Activated CD4-positive, alpha-beta T cell treated with anti-CD3 and anti-CD28 coated beads for 36 hours (primary cell): ENCODE measurements around the gene TEX54. TPM values are rescaled to one million over a fixed set of nuclear protein-coding genes. Genes with fewer than 3 reads are reported as not detected.
A peak's percentile ranks its signal among the peaks of the same experiment; 100 is the strongest.

Source experiments
- ATAC-seq: fragments of 200-7000 bp; cut with Tn5 transposase; one replicate; pipeline ENCODE4 v1.10.0; 2021; ENCODE audit warnings: mild to moderate bottlenecking, moderate library complexity
- CTCF ChIA-PET: fragments of 350-600 bp; sonication (Branson Sonifier 250); formaldehyde crosslinking; loops from one replicate; lab custom pipeline; 2021; ENCODE audit warnings: antibody characterized with exemption; lab: Charles Lee
- POLR2A ChIA-PET: fragments of 350-600 bp; sonication (Branson Sonifier 250); formaldehyde crosslinking; loops from one replicate; lab custom pipeline; 2021; ENCODE audit warnings: antibody characterized with exemption, inconsistent platforms; lab: Charles Lee
- DNase-seq: peaks from one replicate; pipeline ENCODE4 v3.0.0-alpha.2; 2020
- H3K27ac Mint-ChIP-seq: one replicate; pipeline ENCODE4 v1.8.0; 2021; ENCODE audit warnings: mixed read lengths
- H3K27me3 Mint-ChIP-seq: one replicate; pipeline ENCODE4 v1.8.0; 2021; ENCODE audit warnings: mixed read lengths
- H3K36me3 Mint-ChIP-seq: one replicate; pipeline ENCODE4 v1.8.0; 2021; ENCODE audit warnings: low read depth, mixed read lengths
- H3K4me1 Mint-ChIP-seq: one replicate; pipeline ENCODE4 v1.8.0; 2021; ENCODE audit warnings: mixed read lengths
- H3K4me3 Mint-ChIP-seq: one replicate; pipeline ENCODE4 v1.8.0; 2021; ENCODE audit warnings: mild to moderate bottlenecking, moderate library complexity, mixed read lengths
- H3K9me3 Mint-ChIP-seq: one replicate; pipeline ENCODE4 v1.8.0; 2021; ENCODE audit warnings: low read depth, mixed read lengths
- intact Hi-C, 2 experiments: fragments of 100-400 bp; cut with DNase I in 1 of 2; cut with micrococcal nuclease in 1 of 2; formaldehyde crosslinking; loops; one replicate each; pipeline versions ENCODE4 v1.14.2 to v1.15.1; 2022 to 2024; cut with DNase I, micrococcal nuclease
- total RNA-seq, 2 experiments: library from RNA; stranded (reverse); gene quantifications; one replicate each; pipeline ENCODE4 v1.2.3, GENCODE V29; 2021

The TEX54 gene
- under 1 TPM in 1 of 2 experiments, not detected in 1; 0.42 TPM for total RNA-seq

GRCh38 chr11:62832336-62833234 is at the start of gene TEX54:
TEX54 (minus strand) TSS chr11:62832841.
- Mint-ChIP-seq H3K9me3 (no peaks in the 10 kb centered on the region), H3K36me3 (peaks cover 29% of the 10 kb centered on the region), H3K27me3 (no peaks in the 10 kb centered on the region), H3K27ac (peak within 1 kb of the TSS; percentile 99), H3K4me3 (peak within 1 kb of the TSS; percentile 84), H3K4me1 (peaks cover 43% of the 10 kb centered on the region)
- POLR2A ChIA-PET: interaction anchor here (0.6 to 2.8 kb wide), 15 partner anchors 8 to 293 kb away, joined by 3 to 73 read pairs (median 10); partner anchors contain the start of genes C11orf98, CSKMT, MTA2 and TMEM179B
- peak; percentile 1 for ATAC-seq
- DNase-seq: no peak
- intact Hi-C loops: loop anchor here in 1 of 2 experiments (1.0 to 2.0 kb wide), 7 partner anchors 27 to 242 kb away; partner anchors contain the start of genes NXF1, SLC3A2, TMEM179B and TTC9C
- CTCF ChIA-PET: interaction anchor here (0.6 to 1.2 kb wide), 8 partner anchors 37 to 438 kb away, joined by 3 to 5 read pairs (median 4); partner anchors contain the start of genes MTA2 and ZBTB3

GRCh38 chr11:62882431-62882749 is 49.7 kb upstream of the TEX54 start:
- ATAC-seq: no peak
- peaks cover 52% of the 10 kb centered on the region for H3K4me1 Mint-ChIP-seq
- DNase-seq: no peak

DNA sequence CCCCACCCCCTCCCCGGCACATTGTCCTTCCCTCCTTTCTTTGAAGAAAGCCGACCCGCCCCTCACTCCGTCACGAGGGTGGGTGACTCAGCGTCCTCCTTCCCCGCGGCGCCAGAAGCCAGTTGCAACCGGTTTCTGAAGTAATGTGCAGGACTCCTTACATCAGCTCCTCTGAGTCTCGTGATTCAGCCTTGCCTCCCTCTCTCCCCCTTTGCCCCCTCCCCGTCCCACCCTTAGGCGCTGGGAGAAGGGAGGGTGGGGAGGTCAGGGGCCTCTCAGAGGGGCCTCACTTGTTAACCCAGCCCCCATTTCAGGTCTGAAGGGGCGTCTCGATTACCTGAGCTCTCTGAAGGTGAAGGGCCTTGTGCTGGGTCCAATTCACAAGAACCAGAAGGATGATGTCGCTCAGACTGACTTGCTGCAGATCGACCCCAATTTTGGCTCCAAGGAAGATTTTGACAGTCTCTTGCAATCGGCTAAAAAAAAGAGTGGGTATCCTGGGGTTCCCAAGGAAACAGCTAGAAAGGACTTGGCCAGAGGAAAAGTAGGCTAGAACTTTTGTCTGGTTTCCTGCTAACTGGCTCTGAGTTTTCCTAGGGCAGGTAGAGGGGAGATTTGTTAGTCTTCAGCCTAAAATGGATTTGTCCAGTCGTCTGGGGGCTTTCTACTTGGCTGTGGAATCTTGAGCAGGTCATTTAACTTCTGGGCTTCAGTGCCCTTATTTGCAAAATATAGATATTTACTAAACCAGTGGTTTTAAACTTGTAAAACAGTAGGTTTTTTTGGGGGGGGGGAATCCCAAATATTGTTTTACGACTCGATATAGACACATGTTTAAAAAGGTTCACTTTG is 49.2 kb upstream of the TEX54 start:
- POLR2A ChIA-PET: interaction anchor here (0.6 to 6.1 kb wide), 21 partner anchors 8 to 330 kb away, joined by 3 to 71 read pairs (median 5); partner anchors contain the start of genes C11orf98, EEF1G, HNRNPUL2 and MTA2
- intact Hi-C loops: loop anchor here (1.0 to 10.0 kb wide), 19 partner anchors 26 to 1423 kb away; partner anchors contain the start of genes HNRNPUL2 (in 2 of the 2), NXF1 (in 2 of the 2), ATL3 (in 1 of the 2) and CATSPERZ (in 1 of the 2)
- no peaks in the 10 kb centered on the region for H3K27me3 Mint-ChIP-seq
- peak; percentile 65 for ATAC-seq
- peak overlapping the region; percentile 100 for H3K27ac Mint-ChIP-seq
- peak; percentile 98 for DNase-seq
- H3K4me3 Mint-ChIP-seq: peak overlapping the region; percentile 99
- no peaks in the 10 kb centered on the region for H3K9me3 Mint-ChIP-seq
- CTCF ChIA-PET: interaction anchor here (0.6 to 2.6 kb wide), 16 partner anchors 8 to 457 kb away, joined by 3 to 17 read pairs (median 4); partner anchors contain the start of genes EEF1G, LBHD1, TAF6L and TMEM179B
- peaks cover 48% of the 10 kb centered on the region for H3K4me1 Mint-ChIP-seq
- peaks cover 82% of the 10 kb centered on the region for H3K36me3 Mint-ChIP-seq

More at GRCh38 chr11:62882431-62882749, 49.7 kb upstream of the TEX54 start:
- ChIA-PET CTCF (interaction anchor here (1.1 to 2.6 kb wide), 10 partner anchors 8 to 113 kb away, joined by 3 to 17 read pairs (median 4); partner anchors contain the start of gene TAF6L), POLR2A (interaction anchor here (1.4 to 6.1 kb wide), 3 partner anchors 27 to 281 kb away, joined by 4 to 71 read pairs (median 65); partner anchors contain the start of genes MTA2 and WDR74)
- intact Hi-C loops: loop anchor here in 1 of 2 experiments (10.0 kb wide), 3 partner anchors 458 to 1422 kb away; partner anchors contain the start of genes CATSPERZ, ESRRA and STIP1
- Mint-ChIP-seq H3K27ac (peak overlapping the region; percentile 100), H3K9me3 (no peaks in the 10 kb centered on the region), H3K27me3 (no peaks in the 10 kb centered on the region), H3K4me3 (peak overlapping the region; percentile 99), H3K36me3 (peaks cover 82% of the 10 kb centered on the region)

DNA sequence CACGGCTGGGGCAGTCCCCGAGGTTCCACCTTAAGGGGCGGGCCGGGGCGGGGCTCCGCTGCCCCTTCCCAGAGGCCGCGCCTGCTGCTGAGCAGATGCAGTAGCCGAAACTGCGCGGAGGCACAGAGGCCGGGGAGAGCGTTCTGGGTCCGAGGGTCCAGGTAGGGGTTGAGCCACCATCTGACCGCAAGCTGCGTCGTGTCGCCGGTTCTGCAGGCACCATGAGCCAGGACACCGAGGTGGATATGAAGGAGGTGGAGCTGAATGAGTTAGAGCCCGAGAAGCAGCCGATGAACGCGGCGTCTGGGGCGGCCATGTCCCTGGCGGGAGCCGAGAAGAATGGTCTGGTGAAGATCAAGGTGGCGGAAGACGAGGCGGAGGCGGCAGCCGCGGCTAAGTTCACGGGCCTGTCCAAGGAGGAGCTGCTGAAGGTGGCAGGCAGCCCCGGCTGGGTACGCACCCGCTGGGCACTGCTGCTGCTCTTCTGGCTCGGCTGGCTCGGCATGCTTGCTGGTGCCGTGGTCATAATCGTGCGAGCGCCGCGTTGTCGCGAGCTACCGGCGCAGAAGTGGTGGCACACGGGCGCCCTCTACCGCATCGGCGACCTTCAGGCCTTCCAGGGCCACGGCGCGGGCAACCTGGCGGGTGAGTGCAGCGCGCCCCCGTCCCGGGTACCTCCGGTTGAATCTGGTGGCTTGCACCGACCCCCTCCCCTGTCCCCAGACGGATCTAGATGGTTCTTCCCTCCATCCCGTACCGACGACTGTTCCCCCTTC is 48.4 kb upstream of the TEX54 start, which contains the start of gene SLC3A2:
TSS of gene SLC3A2 (plus strand) at position 94 of the 776 bp plus-strand sequence. CDS start at position 222, 128 bp downstream.
- Mint-ChIP-seq H3K27ac (peak within 1 kb of the TSS; percentile 100), H3K4me3 (peak within 1 kb of the TSS; percentile 99), H3K4me1 (peaks cover 44% of the 10 kb centered on the region), H3K36me3 (peaks cover 77% of the 10 kb centered on the region), H3K9me3 (no peaks in the 10 kb centered on the region), H3K27me3 (no peaks in the 10 kb centered on the region)
- CTCF ChIA-PET: interaction anchor here (0.6 to 2.6 kb wide), 16 partner anchors 8 to 456 kb away, joined by 3 to 17 read pairs (median 4); partner anchors contain the start of genes EEF1G, LBHD1, TMEM179B and UQCC3
- intact Hi-C loops: loop anchor here (1.0 to 10.0 kb wide), 23 partner anchors 25 to 1424 kb away; partner anchors contain the start of genes HNRNPUL2 (in 2 of the 2), NXF1 (in 2 of the 2), TMEM179B (in 2 of the 2) and ATL3 (in 1 of the 2)
- POLR2A ChIA-PET: interaction anchor here (0.5 to 6.1 kb wide), 22 partner anchors 9 to 329 kb away, joined by 3 to 71 read pairs (median 4); partner anchors contain the start of genes C11orf98, EEF1G, HNRNPUL2 and MTA2
- ATAC-seq (peak; percentile 75), DNase-seq (peak; percentile 94)

DNA sequence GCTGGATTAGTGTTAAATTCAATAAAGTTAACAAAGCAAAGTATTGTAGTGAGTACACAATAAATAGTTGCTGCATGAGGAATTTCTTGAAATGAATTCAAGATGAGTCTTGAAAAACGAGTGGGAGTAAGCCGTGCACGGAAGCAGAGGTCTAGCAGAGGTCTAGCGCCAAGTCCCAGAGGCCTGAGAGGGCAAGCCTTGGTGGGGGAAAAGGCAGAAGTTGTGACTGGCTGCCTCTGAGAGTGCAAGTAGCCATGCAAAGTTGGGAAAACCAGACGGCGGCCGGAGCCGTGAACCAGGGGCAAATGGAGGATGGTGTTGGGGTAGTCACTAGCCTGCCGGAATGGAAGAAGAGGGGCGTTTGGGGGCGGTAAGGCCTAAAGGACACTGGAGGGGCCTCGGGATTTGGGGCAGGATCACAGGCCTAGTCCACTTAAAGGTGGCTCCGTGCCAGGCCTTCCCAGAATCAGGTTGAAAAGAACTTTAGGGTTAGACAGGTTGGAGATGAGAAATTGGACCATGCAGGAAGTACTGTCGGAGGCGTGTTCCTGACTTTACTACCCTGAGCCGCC is 47.7 kb upstream of the TEX54 start:
- Mint-ChIP-seq H3K36me3 (peaks cover 72% of the 10 kb centered on the region), H3K4me1 (peaks cover 39% of the 10 kb centered on the region), H3K27ac (peak overlapping the region; percentile 100), H3K27me3 (no peaks in the 10 kb centered on the region), H3K9me3 (no peaks in the 10 kb centered on the region), H3K4me3 (peak overlapping the region; percentile 99)
- ATAC-seq (peak; percentile 40), DNase-seq (peak; percentile 74)
- POLR2A ChIA-PET: interaction anchor here (1.3 to 6.1 kb wide), 5 partner anchors 10 to 40 kb away, joined by 7 to 71 read pairs (median 13); partner anchors contain the start of gene WDR74
- intact Hi-C loops: loop anchor here (1.0 to 10.0 kb wide), 12 partner anchors 48 to 1424 kb away; partner anchors contain the start of genes ATL3 (in 1 of the 2), CATSPERZ (in 1 of the 2), ESRRA (in 1 of the 2) and NXF1 (in 1 of the 2)
- CTCF ChIA-PET: interaction anchor here (0.8 to 2.1 kb wide), 7 partner anchors 10 to 455 kb away, joined by 3 to 17 read pairs (median 4); partner anchors contain the start of genes LBHD1, TMEM179B and UQCC3

- POLR2A ChIA-PET: interaction anchor here (1.3 to 6.1 kb wide), 2 partner anchors 24 to 38 kb away, joined by 10 to 65 read pairs; no protein-coding TSS in a partner anchor
- intact Hi-C loops: no loop called here
- no peak for ATAC-seq
Measured at GRCh38 chr11:62879235-62879978, 46.8 kb upstream of the TEX54 start.

DNA sequence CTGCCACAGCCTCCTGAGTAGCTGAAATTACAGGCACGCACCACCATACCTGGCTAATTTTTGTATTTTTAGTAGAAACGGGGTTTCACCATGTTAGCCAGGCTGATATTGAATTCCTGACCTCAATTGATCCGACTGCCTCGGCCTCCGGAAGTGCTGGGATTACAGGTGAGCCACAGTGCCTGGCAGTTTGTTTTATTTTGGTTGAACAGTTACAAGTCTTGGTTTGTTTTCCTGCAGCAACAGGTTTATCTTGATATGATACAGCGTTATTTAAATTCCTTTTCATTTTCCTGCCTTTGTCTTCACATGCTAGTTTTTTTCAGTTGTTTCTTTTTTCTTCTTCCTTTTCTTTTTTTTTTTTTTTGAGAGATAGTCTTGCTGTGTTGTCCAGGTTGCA is 44.1 kb upstream of the TEX54 start:
- DNase-seq: no peak
- no peak overlapping the region for H3K27ac Mint-ChIP-seq
- H3K27me3 Mint-ChIP-seq: no peaks in the 10 kb centered on the region
- ChIA-PET POLR2A (no interaction called here), CTCF (no interaction called here)
- peaks cover 14% of the 10 kb centered on the region for H3K4me1 Mint-ChIP-seq
- no peak for ATAC-seq
- peaks cover 48% of the 10 kb centered on the region for H3K36me3 Mint-ChIP-seq
- intact Hi-C loops: no loop called here
- no peak overlapping the region for H3K4me3 Mint-ChIP-seq
- H3K9me3 Mint-ChIP-seq: no peaks in the 10 kb centered on the region

More at GRCh38 chr11:62879235-62879978, 46.8 kb upstream of the TEX54 start:
- no peak for DNase-seq
- peaks cover 33% of the 10 kb centered on the region for H3K4me1 Mint-ChIP-seq
- peak overlapping the region; percentile 100 for H3K27ac Mint-ChIP-seq
- CTCF ChIA-PET: interaction anchor here (0.6 to 1.0 kb wide), 3 partner anchors 11 to 93 kb away, joined by 3 to 4 read pairs (median 3); partner anchors contain the start of gene NXF1
- H3K4me3 Mint-ChIP-seq: peak overlapping the region; percentile 99
- peaks cover 69% of the 10 kb centered on the region for H3K36me3 Mint-ChIP-seq
- H3K27me3 Mint-ChIP-seq: no peaks in the 10 kb centered on the region
- H3K9me3 Mint-ChIP-seq: no peaks in the 10 kb centered on the region

DNA sequence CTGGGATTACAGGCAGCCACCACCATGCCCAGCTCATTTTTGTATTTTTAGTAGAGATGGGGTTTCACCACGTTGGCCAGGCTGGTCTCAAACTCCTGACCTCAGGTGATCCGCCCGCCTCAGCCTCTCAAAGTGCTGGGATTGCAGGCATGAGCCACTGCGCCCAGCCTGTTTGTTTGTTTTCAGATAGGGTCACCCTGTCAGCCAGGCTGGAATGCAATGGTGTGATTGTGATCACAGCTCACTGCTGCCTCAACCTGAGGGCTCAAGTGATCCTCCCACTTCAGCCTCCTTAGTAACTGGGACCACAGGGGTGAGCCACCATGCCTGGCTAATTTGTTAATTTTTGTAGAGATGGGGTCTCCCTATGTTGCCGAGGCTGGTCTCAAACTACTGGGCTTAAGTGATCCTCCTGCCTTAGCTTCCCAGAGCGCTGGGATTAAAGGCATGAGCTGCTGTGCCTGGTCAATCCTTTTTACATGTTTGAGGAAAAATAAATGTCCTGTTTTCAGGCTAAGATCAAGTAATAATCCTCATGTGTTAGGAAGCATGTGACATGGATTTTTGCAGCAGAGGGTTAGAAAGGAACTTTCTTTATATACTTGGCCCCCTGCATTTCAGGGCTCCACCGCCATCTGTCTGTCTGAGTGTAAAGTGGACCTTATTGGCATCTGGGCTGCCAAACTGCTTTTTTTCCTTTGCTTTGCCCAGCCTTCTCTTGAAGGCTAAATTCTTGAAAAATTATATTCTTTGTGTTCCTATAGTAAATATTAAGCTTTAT is 43.2 kb upstream of the TEX54 start:
- no peak overlapping the region for H3K4me3 Mint-ChIP-seq
- no peaks in the 10 kb centered on the region for H3K9me3 Mint-ChIP-seq
- H3K36me3 Mint-ChIP-seq: peaks cover 43% of the 10 kb centered on the region
- ChIA-PET POLR2A (interaction anchor here (1.1 kb wide), 1 partner anchor 20 kb away, joined by 3 read pairs; no protein-coding TSS in a partner anchor), CTCF (interaction anchor here (0.7 to 1.1 kb wide), 3 partner anchors 14 to 440 kb away, joined by 3 to 4 read pairs (median 3); no protein-coding TSS in a partner anchor)
- H3K27ac Mint-ChIP-seq: no peak overlapping the region
- H3K4me1 Mint-ChIP-seq: peaks cover 14% of the 10 kb centered on the region
- ATAC-seq (no peak), DNase-seq (no peak)
- intact Hi-C loops: no loop called here
- H3K27me3 Mint-ChIP-seq: no peaks in the 10 kb centered on the region
